Smooth muscle cell of trachea (primary cell): ENCODE measurements around the gene ADGRV1. TPM values are rescaled to one million over a fixed set of nuclear protein-coding genes. Genes with fewer than 3 reads are reported as not detected.

ENCODE experiments used
- total RNA-seq: library from RNA; depleted of rRNA; stranded (reverse); fragments of >200 nt; gene quantifications from 2 replicates; pipeline ENCODE4 v1.2.1, GENCODE V29; 2014

ADGRV1 gene
- total RNA-seq = 0.50 and 0.58 TPM in 2 replicates

GRCh38 chr5:90558344-90559192, at the start of gene ADGRV1:
Gene ADGRV1, plus strand, starts transcription at chr5:90558797. Its CDS starts 99 bp downstream, at chr5:90558896.

GRCh38 chr5:90529194-90529938, 29.2 kb upstream of the ADGRV1 start, which contains the start of gene LYSMD3:
Gene LYSMD3, minus strand, starts transcription at chr5:90529584. Its CDS starts 4,295 bp downstream, at chr5:90525289.

Other genes with a start within 250 kb of the ADGRV1 start
- 7.6 and 21.2 TPM in 2 replicates for gene CETN3, start 149.0 kb upstream of the ADGRV1 start, total RNA-seq
- 4.0 and 4.2 TPM in 2 replicates for gene MBLAC2, start 84.0 kb upstream of the ADGRV1 start, total RNA-seq
- gene POLR3G, start 83.9 kb upstream of the ADGRV1 start, total RNA-seq = 6.9 and 11.1 TPM in 2 replicates
- gene LYSMD3, start 29.2 kb upstream of the ADGRV1 start, total RNA-seq = 13.6 and 23.0 TPM in 2 replicates